G401.6 (cell line): ENCODE data around the gene PHF21A.
A peak's percentile ranks its signal among the peaks of the same experiment; 100 is the strongest.
"Not testable (repeated sequence)": the region's sequence is repeated elsewhere in the genome, so short reads cannot be mapped to it uniquely, and the experiment has no call there.

ENCODE experiments used
- FAIRE-seq: peaks from 2 replicates; lab custom pipeline; 2012; peaks lifted over from hg19 to GRCh38; lab: Jason Lieb, UNC

PHF21A gene

GRCh38 chr11:45902452-45903380 is 218.5 kb downstream of the PHF21A start:
- FAIRE-seq = no peak

- FAIRE-seq = no peak
These were observed 219.6 kb downstream of the PHF21A start for GRCh38 chr11:45901626-45902025.

GRCh38 chr11:45900916-45901617 is 220.2 kb downstream of the PHF21A start:
- FAIRE-seq = no peak

- not testable (repeated sequence) for FAIRE-seq
These were observed 221.0 kb downstream of the PHF21A start for GRCh38 chr11:45900175-45900800.

- peak; percentile 59 for FAIRE-seq
These were observed 221.6 kb downstream of the PHF21A start for GRCh38 chr11:45899448-45900174.

GRCh38 chr11:45899086-45899447 is 222.2 kb downstream of the PHF21A start:
- FAIRE-seq = no peak

- no peak for FAIRE-seq
These were observed 223.7 kb downstream of the PHF21A start for GRCh38 chr11:45897556-45897955.

GRCh38 chr11:45896422-45896984 is 224.8 kb downstream of the PHF21A start:
- no peak for FAIRE-seq

GRCh38 chr11:45895553-45896259 is 225.5 kb downstream of the PHF21A start:
- no peak for FAIRE-seq

GRCh38 chr11:45894555-45895247 is 226.6 kb downstream of the PHF21A start:
- FAIRE-seq = no peak

GRCh38 chr11:45892856-45893255 is 228.4 kb downstream of the PHF21A start:
- FAIRE-seq = no peak

GRCh38 chr11:45890886-45891550 is 230.2 kb downstream of the PHF21A start:
- no peak for FAIRE-seq

- FAIRE-seq = no peak
These were observed 231.3 kb downstream of the PHF21A start for GRCh38 chr11:45889966-45890365.

- no peak for FAIRE-seq
These were observed 231.7 kb downstream of the PHF21A start for GRCh38 chr11:45889555-45889954.

- FAIRE-seq = no peak
These were observed 233.7 kb downstream of the PHF21A start for GRCh38 chr11:45887587-45887986.

- FAIRE-seq = no peak
These were observed 234.3 kb downstream of the PHF21A start for GRCh38 chr11:45886816-45887520.

- no peak for FAIRE-seq
These were observed 235.1 kb downstream of the PHF21A start for GRCh38 chr11:45885921-45886721.

GRCh38 chr11:45885274-45885920 is 235.9 kb downstream of the PHF21A start, which contains the start of gene MAPK8IP1:
Gene MAPK8IP1 (plus strand): TSS chr11:45885651. CDS start chr11:45885821, 170 bp downstream.
- FAIRE-seq = no peak
